ENCODE results near the gene DNM3. TPM values are rescaled to one million over a fixed set of nuclear protein-coding genes. Genes with fewer than 3 reads are reported as not detected.

The DNM3 gene
- total RNA-seq, 1 donor, result 0.72 TPM

GRCh38 chr1:172125812-172126430 is 284.6 kb downstream of the DNM3 start:
- Histone ChIP-seq H3K9me3 (ENCODE audit: low read depth, low read length) (no peaks in the 10 kb centered on the region), H3K27me3 (ENCODE audit: insufficient read depth, low read length) (no peaks in the 10 kb centered on the region), H3K27ac (ENCODE audit: low read depth, low read length) (no peak overlapping the region), H2AFZ (ENCODE audit: low read length) (no peak overlapping the region), H3K4me3 (ENCODE audit: insufficient read depth, low read length) (no peak overlapping the region), H3K4me1 (ENCODE audit: insufficient read depth, low read length) (no peaks in the 10 kb centered on the region), H4K20me1 (ENCODE audit: insufficient read depth, low read length) (no peaks in the 10 kb centered on the region), H3K79me2 (ENCODE audit: insufficient read depth, low read length) (no peaks in the 10 kb centered on the region), H3K4me2 (ENCODE audit: insufficient read depth, low read length) (no peak overlapping the region), H3K36me3 (ENCODE audit: insufficient read depth, low read length) (no peaks in the 10 kb centered on the region)
- DNase-seq (ENCODE audit: insufficient read length, low spot score, missing footprints), result no peak
- TF ChIP-seq CTCF (IDR thresholded peaks at IDR 0.05; ENCODE audit: extremely low read depth, low read depth, low read length), result no peak

- H3K4me1 ChIP-seq (ENCODE audit: insufficient read depth, low read length), result peaks cover 15% of the 10 kb centered on the region
- no peaks in the 10 kb centered on the region for H3K9me3 ChIP-seq (ENCODE audit: low read depth, low read length)
- H3K4me2 ChIP-seq (ENCODE audit: insufficient read depth, low read length), result no peak overlapping the region
- no peaks in the 10 kb centered on the region for H3K36me3 ChIP-seq (ENCODE audit: insufficient read depth, low read length)
- H3K4me3 ChIP-seq (ENCODE audit: insufficient read depth, low read length), result no peak overlapping the region
- H3K79me2 ChIP-seq (ENCODE audit: insufficient read depth, low read length), result no peaks in the 10 kb centered on the region
- no peak for DNase-seq (ENCODE audit: insufficient read length, low spot score, missing footprints)
- H3K27ac ChIP-seq (ENCODE audit: low read depth, low read length), result no peak overlapping the region
- H3K27me3 ChIP-seq (ENCODE audit: insufficient read depth, low read length), result no peaks in the 10 kb centered on the region
- H4K20me1 ChIP-seq (ENCODE audit: insufficient read depth, low read length), result no peaks in the 10 kb centered on the region
- H2AFZ ChIP-seq (ENCODE audit: low read length), result no peak overlapping the region
- TF ChIP-seq CTCF (IDR thresholded peaks at IDR 0.05; ENCODE audit: extremely low read depth, low read depth, low read length), result no peak
Observed at GRCh38 chr1:172132836-172133235, 291.5 kb downstream of the DNM3 start.

- Histone ChIP-seq H3K9me3 (ENCODE audit: low read depth, low read length) (no peaks in the 10 kb centered on the region), H3K4me1 (ENCODE audit: insufficient read depth, low read length) (peaks cover 18% of the 10 kb centered on the region), H3K4me2 (ENCODE audit: insufficient read depth, low read length) (no peak overlapping the region), H3K27me3 (ENCODE audit: insufficient read depth, low read length) (no peaks in the 10 kb centered on the region), H2AFZ (ENCODE audit: low read length) (no peak overlapping the region), H3K79me2 (ENCODE audit: insufficient read depth, low read length) (no peaks in the 10 kb centered on the region), H3K27ac (ENCODE audit: low read depth, low read length) (no peak overlapping the region), H3K36me3 (ENCODE audit: insufficient read depth, low read length) (peaks cover 6% of the 10 kb centered on the region), H3K4me3 (ENCODE audit: insufficient read depth, low read length) (no peak overlapping the region), H4K20me1 (ENCODE audit: insufficient read depth, low read length) (no peaks in the 10 kb centered on the region)
- no peak for TF ChIP-seq CTCF (IDR thresholded peaks at IDR 0.05; ENCODE audit: extremely low read depth, low read depth, low read length)
- DNase-seq (ENCODE audit: insufficient read length, low spot score, missing footprints), result no peak
Observed at GRCh38 chr1:172134087-172134731, 292.9 kb downstream of the DNM3 start.

GRCh38 chr1:172135076-172135672 is 293.9 kb downstream of the DNM3 start:
- H3K4me2 ChIP-seq (ENCODE audit: insufficient read depth, low read length), result no peak overlapping the region
- no peak overlapping the region for H3K4me3 ChIP-seq (ENCODE audit: insufficient read depth, low read length)
- H3K27ac ChIP-seq (ENCODE audit: low read depth, low read length), result no peak overlapping the region
- H3K4me1 ChIP-seq (ENCODE audit: insufficient read depth, low read length), result peaks cover 28% of the 10 kb centered on the region
- peaks cover 15% of the 10 kb centered on the region for H3K36me3 ChIP-seq (ENCODE audit: insufficient read depth, low read length)
- TF ChIP-seq CTCF (IDR thresholded peaks at IDR 0.05; ENCODE audit: extremely low read depth, low read depth, low read length), result peak; percentile 32
- no peaks in the 10 kb centered on the region for H4K20me1 ChIP-seq (ENCODE audit: insufficient read depth, low read length)
- H3K79me2 ChIP-seq (ENCODE audit: insufficient read depth, low read length), result no peaks in the 10 kb centered on the region
- no peaks in the 10 kb centered on the region for H3K9me3 ChIP-seq (ENCODE audit: low read depth, low read length)
- no peak overlapping the region for H2AFZ ChIP-seq (ENCODE audit: low read length)
- no peak for DNase-seq (ENCODE audit: insufficient read length, low spot score, missing footprints)
- H3K27me3 ChIP-seq (ENCODE audit: insufficient read depth, low read length), result no peaks in the 10 kb centered on the region

All from osteoblast (primary cell).